Placental epithelial cell (primary cell): ENCODE measurements around the gene MBLAC1. TPM values are rescaled to one million over a fixed set of nuclear protein-coding genes. Genes with fewer than 3 reads are reported as not detected.

Experiments
- small RNA-seq: library from RNA; depleted of rRNA; stranded (forward); fragments of <200 nt; gene quantifications from one replicate; pipeline ENCODE3, GENCODE V24; 2012
- total RNA-seq: library from RNA; depleted of rRNA; stranded (reverse); fragments of >200 nt; gene quantifications from 2 replicates; pipeline ENCODE4 v1.2.3, GENCODE V29; 2012

MBLAC1 gene, protein sequence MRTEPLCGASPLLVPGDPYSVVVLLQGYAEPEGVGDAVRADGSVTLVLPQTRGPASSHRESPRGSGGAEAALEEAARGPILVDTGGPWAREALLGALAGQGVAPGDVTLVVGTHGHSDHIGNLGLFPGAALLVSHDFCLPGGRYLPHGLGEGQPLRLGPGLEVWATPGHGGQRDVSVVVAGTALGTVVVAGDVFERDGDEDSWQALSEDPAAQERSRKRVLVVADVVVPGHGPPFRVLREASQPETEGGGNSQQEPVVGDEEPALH
- total RNA-seq, result 0.87 and 2.0 TPM in 2 replicates

GRCh38 chr7:100126931-100127865 is at the start of gene MBLAC1:
MBLAC1 (plus strand) TSS chr7:100126967; CDS start chr7:100127396, 429 bp downstream.

DNA sequence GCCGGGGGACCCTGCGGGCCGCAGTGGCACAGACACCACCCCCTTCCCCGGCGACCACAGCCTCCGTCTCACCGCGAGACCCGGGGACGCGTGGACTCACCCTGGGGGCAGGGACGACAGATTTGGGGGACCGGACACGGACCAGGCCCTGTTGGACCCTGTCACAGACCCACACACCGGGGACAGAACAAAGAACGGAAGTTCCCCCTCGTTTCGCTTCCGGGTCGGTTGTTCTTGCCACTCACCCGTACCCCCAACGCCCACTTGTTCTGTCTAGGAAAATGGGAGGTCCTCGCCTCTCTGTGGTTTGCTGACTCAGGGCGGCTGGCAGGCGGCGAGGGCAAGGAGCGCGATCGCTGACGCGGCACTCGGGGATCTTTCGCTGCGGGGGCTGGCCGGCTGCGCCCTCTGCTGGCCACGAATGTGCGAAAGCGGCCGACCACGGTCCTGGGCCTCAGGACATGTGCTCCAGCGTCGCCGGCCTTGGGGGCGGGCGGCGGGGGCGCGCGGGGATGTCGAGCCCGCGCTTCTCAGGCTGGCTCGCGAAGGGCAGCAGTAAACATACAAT is 45.1 kb upstream of the MBLAC1 start, which contains the start of gene ZNF3:
ZNF3 (minus strand) TSS at position 189 of the 568 bp plus-strand sequence. CDS start 4,366 bp downstream, outside the sequence.

GRCh38 chr7:100088621-100089457 is 37.9 kb upstream of the MBLAC1 start, which contains the start of gene COPS6:
COPS6 (plus strand) TSS chr7:100088969; CDS start chr7:100088991, 22 bp downstream.

DNA sequence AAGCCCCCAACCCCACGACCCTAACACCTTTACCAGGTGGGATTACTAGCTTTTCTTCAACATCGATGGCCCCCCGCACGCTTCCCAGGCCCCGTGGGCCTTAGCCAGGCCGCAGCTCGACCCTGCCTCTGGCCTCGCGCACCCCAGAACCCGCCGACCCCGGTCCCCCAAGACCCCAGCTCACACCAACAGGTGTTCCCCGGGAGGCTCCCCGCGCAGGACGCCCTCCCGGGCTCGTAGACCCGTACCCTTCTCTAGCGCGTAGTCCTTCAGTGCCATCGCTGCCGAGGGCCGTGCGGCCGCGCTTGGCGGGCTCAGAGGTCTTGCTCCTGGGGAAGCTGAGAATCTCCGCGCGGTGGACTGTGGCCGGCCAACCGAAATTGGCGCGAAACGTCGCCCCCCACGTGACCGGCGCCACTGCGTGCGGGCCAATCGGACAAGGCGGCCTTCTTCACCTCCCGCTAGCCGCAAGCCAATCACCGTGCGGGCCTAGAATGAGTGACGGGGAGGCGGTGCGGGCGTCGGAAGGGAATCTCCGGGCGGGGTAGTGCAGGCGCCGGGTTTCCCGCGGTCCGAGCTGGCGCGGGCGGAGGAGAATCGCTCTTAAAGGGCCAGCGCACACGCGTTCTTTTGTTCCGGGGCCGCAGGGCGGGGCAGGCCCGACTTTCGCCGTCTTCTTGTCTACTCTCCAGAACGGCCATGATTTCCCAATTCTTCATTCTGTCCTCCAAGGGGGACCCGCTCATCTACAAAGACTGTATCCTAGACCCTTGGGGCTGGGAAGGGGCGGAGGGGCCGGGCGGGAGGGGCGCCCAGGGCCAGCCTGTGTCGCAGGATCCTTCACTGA is 25.5 kb upstream of the MBLAC1 start, which contains the start of the genes AP4M1 and MCM7:
AP4M1 (plus strand) TSS at position 628 of the 847 bp plus-strand sequence; CDS start at position 700, 72 bp downstream.
MCM7 (minus strand) TSS at position 382 of the 847 bp plus-strand sequence; CDS start at position 279, 103 bp downstream.

GRCh38 chr7:100119072-100119969 is 7.4 kb upstream of the MBLAC1 start, which contains the start of the genes CNPY4 and TAF6:
CNPY4 (plus strand) TSS chr7:100119634; CDS start chr7:100119745, 111 bp downstream.
TAF6 (minus strand) TSS chr7:100119358; CDS start chr7:100114209, 5,149 bp downstream.

DNA sequence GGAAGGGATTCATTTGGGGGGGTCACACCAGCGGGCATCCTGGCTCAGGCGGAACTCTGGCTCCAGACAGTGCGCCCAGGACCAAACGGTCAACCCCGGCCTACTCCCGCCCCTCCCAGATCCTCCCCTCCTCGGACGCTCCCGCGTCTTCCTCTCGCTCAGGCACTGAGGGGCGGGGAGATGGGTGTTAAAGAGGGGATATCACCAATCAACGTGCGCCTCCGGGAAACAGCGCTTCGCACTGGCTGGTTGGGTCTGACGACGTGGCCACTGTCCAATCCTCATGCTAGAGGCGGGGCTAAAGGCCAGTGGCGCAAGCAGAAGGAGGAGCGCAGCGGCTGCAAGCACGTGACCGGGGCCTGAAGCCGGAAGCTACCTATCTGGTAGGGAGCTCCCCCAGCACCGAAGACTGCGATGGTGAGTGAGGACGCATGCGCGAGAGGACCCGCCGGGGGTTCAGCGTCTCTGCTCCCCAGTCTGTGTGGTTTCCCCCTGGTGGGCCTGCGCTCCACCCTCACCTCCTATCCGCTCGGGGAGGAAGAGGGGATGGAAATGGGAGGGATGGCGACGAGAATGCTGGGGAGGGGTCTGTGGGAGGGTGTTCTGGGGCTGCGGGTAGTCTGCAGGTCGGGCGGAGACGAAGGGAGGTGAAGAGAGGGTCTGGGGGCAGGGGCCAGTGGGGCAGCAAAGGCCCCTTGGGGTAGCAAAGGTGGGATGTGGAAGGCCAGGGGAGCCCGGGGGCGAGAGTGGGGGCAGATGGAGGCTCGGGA is 22.0 kb downstream of the MBLAC1 start, which contains the start of gene LAMTOR4:
LAMTOR4 (plus strand) TSS at position 360 of the 770 bp plus-strand sequence; CDS start at position 415, 55 bp downstream.

GRCh38 chr7:100158229-100159098 is 31.7 kb downstream of the MBLAC1 start, which contains the start of gene TRAPPC14:
TRAPPC14 (minus strand) TSS chr7:100158723; CDS start chr7:100158499, 224 bp downstream.

GRCh38 chr7:100177045-100178001 is 50.6 kb downstream of the MBLAC1 start, which contains the start of the genes GPC2 and STAG3:
GPC2 (minus strand) TSS chr7:100177381; CDS start chr7:100177199, 182 bp downstream.
STAG3 (plus strand) TSS chr7:100177918; CDS start chr7:100180557, 2,639 bp downstream.

Small RNA genes lying within 50 kb of the gene (small RNA-seq; reads per million reads assigned to genes)
- 5,082 reads per million, percentile 100 among the genes with 10 or more reads in this experiment for gene MIR106B
- gene MIR25, result 876 reads per million, percentile 99 among the genes with 10 or more reads in this experiment
- gene MIR93, result 4,707 reads per million, percentile 100 among the genes with 10 or more reads in this experiment

Other genes starting within 250 kb of the MBLAC1 start
- under 0.01 and 0.54 TPM in 2 replicates for gene OR2AE1, start 249.9 kb upstream of the MBLAC1 start, total RNA-seq
- gene TRIM4, start 207.4 kb upstream of the MBLAC1 start, total RNA-seq, result 27.3 and 45.9 TPM in 2 replicates
- gene GJC3, start 197.3 kb upstream of the MBLAC1 start, total RNA-seq, result under 0.01 TPM in 1 of 2 replicates, not detected in the other
- not detected in 2 replicates for gene AZGP1, start 150.9 kb upstream of the MBLAC1 start, total RNA-seq
- gene ZKSCAN1, start 111.4 kb upstream of the MBLAC1 start, total RNA-seq, result 43.4 and 54.6 TPM in 2 replicates
- 8.0 and 8.6 TPM in 2 replicates for gene ZSCAN21, start 77.2 kb upstream of the MBLAC1 start, total RNA-seq
- 29.6 and 48.3 TPM in 2 replicates for gene ZNF3, start 45.2 kb upstream of the MBLAC1 start, total RNA-seq
- gene COPS6, start 38.0 kb upstream of the MBLAC1 start, total RNA-seq, result 40.0 and 54.4 TPM in 2 replicates
- gene MCM7, start 25.6 kb upstream of the MBLAC1 start, total RNA-seq, result 47.9 and 52.2 TPM in 2 replicates
- 16.2 and 19.2 TPM in 2 replicates for gene AP4M1, start 25.3 kb upstream of the MBLAC1 start, total RNA-seq
- gene TAF6, start 7.6 kb upstream of the MBLAC1 start, total RNA-seq, result 24.7 and 45.3 TPM in 2 replicates
- gene CNPY4, start 7.3 kb upstream of the MBLAC1 start, total RNA-seq, result 20.0 and 36.5 TPM in 2 replicates
- gene LAMTOR4, start 22.0 kb downstream of the MBLAC1 start, total RNA-seq, result 70.5 and 91.9 TPM in 2 replicates
- gene TRAPPC14, start 31.8 kb downstream of the MBLAC1 start, total RNA-seq, result 11.0 and 14.0 TPM in 2 replicates
- 1.2 and 2.6 TPM in 2 replicates for gene GAL3ST4, start 41.6 kb downstream of the MBLAC1 start, total RNA-seq
- gene GPC2, start 50.4 kb downstream of the MBLAC1 start, total RNA-seq, result 2.7 and 3.1 TPM in 2 replicates
- gene STAG3, start 51.0 kb downstream of the MBLAC1 start, total RNA-seq, result 1.2 and 2.1 TPM in 2 replicates
- not detected in 2 replicates for gene PVRIG, start 93.0 kb downstream of the MBLAC1 start, total RNA-seq
- not detected in 2 replicates for gene SPDYE3, start 180.7 kb downstream of the MBLAC1 start, total RNA-seq
- 12.5 and 14.1 TPM in 2 replicates for gene PILRB, start 231.2 kb downstream of the MBLAC1 start, total RNA-seq
- under 0.01 and 0.22 TPM in 2 replicates for gene PILRA, start 246.5 kb downstream of the MBLAC1 start, total RNA-seq